T-helper 2 cell (primary cell): ENCODE data around the gene ARHGAP5.
A peak's percentile ranks its signal among the peaks of the same experiment; 100 is the strongest.

Experiments used
- DNase-seq, 5 experiments: peaks; one replicate each; pipeline versions ENCODE4 v3.0.0 to v3.0.0-alpha.2; 2012 to 2022

ARHGAP5 gene

DNA sequence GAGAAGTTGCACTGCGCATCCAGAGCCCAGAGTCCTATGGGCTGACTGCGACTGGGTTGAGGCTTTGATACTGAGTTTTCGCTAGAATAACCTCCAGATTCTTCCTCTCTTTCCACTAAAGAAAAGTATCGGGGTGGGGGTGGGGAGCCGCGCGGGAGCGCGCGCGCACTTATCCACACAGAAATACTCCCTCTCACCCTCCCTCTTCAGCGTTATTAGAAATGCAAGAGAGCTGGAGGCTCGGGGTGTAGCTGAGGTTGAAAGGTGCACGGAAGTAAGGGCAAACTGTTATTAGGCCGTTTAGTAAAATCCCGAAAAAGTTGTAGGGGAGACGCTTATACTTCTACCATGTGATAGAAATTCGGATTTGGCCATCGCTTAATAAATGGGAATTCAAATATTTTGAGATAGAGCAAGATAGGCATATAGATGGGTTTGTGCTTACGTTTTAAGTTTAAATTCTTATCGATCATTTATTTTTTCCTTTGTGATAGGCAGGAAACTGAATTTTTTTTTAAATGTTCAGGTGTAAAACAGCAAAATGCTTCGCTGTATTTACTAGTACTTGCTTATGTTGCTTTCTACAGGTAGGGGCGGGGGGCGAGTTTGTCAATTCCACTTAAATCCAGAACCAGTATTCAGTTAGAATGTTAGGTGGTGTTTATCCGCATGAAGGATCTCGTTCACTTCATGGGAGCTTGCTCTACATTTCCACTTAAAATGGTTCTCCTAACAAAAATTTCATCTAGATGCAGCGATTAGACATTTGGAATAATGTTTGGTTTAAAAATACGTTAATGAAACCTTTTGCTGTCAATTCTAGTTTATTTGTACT, 1.1 kb downstream of the ARHGAP5 start:
- peak in 2 of 5 experiments; percentile 18 to 70 for DNase-seq

DNA sequence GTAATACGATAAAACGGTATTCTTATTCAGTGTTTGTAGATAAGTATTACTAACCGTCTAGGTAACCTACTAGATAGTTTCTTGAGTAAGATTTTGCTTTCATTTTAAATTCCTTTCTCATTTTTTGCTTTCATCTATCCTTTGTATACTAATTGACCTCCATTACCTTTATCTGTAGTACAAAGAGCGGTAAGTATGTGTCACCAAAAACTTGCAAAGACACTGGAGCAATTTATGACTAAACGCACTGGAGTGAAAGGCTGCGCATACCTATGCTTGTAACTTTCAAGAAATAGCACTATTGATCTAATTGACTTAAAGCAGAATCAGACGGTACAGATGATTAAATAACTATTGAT, 1.7 kb downstream of the ARHGAP5 start:
- DNase-seq = peak in 1 of 5 experiments; percentile 71

DNA sequence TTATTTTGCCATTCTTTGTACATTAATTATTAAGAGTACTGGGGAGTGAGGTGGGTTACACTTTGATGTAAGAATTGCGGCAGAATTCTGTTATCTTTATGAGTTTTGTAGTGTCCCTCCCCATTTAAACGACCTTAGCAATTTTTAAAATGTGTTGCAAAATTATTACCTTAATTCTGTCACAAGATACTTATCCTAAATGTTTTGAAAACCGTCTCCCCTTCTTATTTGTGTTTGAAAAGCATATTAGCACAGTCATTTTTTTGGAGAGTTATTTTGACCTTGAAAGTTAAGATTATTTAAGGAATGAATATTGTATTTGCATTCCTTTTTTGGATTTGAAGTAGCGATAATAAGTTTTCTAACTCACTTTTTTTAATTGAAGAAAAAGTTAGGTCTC, 2.2 kb downstream of the ARHGAP5 start:
- no peak for DNase-seq

DNA sequence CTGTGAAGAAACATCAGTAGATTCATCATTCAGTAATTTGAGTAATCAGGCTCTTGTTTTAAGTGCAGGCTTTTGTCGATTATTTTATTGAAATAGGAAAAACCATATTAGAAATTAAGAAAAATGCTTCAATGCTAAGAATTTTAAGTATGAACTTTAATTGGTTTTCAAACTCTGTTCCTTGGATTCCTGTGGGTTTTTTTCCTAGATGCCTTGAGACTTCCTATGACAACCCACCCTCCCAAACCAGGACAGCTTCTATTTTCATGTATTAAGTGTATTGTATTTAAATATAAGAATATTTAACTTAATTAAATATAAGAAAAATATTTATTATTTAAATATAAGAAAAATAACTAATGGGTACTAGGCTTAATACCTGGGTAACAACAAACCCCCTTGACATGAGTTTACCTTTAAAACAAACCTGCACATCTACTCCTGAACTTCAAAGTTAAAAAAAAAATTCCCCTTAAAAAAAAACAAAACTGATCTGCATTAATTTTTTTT, 3.0 kb downstream of the ARHGAP5 start:
- no peak for DNase-seq

GRCh38 chr14:32081901-32082300, 4.8 kb downstream of the ARHGAP5 start:
- DNase-seq = no peak

DNA sequence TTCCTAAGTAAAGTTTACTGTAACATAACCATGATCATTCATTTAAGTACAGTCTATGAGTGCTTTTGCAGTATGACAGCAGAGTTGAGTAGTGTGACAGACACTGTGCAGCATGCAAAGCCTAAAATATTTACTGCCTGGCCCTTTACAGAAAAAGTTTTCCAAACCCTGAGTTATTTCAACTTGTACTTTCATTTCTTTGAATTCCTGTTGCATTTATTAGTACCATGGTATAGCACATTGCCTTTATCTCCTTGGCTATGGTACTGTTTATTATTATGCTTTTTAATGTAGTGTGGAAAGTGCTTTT, 6.2 kb downstream of the ARHGAP5 start:
- no peak for DNase-seq

- no peak for DNase-seq
These were observed 6.7 kb downstream of the ARHGAP5 start for GRCh38 chr14:32083789-32084188.

DNA sequence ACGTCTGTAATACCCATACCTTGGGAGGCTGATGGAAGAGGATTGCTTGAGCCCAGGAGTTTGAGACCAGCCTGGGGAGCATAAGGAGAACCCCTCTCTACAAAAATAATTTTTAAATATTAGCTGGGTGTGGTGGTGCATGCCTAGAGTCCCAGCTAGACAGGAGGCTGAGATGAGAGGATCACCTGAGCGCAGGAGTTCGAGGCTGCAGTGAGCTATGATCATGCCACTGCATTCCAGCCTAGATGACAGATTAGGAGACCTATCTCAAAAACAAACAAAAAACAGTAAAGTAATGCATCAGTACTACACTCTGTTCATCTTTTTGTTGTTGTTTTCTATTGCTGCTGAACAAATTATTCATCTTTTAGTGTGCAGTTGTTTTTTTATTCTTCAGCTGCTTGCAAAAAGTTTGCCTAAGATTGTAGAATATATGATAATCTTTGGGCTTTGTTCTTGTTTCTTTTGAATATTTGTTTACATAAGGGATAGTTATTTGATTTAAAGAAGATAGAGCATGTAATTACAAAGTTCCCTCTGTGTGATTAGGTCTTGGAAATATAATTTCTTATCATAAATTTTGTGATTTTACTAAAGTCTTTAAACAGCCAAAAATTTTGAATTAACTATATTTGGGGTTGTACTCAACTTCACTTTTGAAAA, 8.2 kb downstream of the ARHGAP5 start:
- no peak for DNase-seq

- DNase-seq = no peak
These were observed 8.8 kb downstream of the ARHGAP5 start for GRCh38 chr14:32085845-32086383.

DNA sequence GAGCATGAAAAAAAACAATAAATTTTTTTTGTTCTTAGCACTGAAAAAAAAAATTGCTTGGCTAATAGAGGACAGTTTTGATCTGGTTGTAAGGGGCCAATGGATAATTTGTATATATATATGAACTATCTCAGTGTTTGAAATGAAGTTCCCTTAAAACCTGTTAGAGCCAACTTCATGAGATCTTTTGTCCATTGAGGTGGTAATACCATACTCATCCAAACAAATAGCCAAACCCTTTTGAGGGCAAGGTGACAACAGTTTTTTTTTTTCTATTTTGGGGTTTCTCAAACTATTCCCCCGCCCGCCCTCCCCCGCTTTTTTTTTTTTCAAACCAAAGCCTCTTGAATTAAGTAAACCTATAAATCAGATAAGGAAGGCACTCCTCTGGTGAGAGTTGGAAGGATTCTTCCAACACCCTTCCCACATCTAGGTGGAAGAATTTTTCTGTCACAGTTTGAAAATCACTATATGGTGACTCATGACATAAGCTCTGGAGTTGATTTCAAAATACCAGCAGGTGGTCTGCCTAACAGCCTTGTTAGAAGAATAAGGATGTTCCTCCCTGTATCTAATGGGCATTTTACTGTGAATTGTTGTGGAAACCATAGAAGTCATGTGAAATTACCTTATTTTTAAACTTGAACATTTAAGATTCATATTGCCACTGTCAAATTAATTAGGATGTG, 10.2 kb downstream of the ARHGAP5 start:
- DNase-seq = no peak

DNA sequence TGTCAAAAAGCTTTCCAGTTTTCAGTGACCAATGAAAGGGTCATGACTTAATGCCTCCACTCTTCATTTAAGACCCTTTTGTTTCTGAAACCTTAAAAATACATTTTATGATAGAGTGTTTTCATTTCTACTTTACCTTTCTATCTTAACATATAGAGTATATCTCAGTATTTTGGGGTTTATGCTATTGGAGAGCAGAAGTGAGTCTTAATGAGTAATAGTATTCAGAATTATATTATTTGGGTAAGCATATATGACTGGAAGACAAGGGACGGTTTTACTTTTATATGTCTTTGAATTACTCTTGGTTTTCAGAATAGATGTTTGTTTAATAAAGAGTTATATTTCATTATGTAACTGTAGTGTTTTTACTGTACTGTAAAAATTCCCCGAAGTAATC, 10.8 kb downstream of the ARHGAP5 start:
- DNase-seq = no peak

DNA sequence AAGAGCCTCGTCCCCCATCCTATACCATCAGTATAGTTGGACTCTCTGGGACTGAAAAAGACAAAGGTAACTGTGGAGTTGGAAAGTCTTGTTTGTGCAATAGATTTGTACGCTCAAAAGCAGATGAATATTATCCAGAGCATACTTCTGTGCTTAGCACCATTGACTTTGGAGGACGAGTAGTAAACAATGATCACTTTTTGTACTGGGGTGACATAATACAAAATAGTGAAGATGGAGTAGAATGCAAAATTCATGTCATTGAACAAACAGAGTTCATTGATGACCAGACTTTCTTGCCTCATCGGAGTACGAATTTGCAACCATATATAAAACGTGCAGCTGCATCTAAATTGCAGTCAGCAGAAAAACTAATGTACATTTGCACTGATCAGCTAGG, 13.6 kb downstream of the ARHGAP5 start:
- no peak for DNase-seq

- DNase-seq = no peak
These were observed 22.4 kb downstream of the ARHGAP5 start for GRCh38 chr14:32099473-32099872.

GRCh38 chr14:32100175-32100574, 23.1 kb downstream of the ARHGAP5 start:
- no peak for DNase-seq

DNA sequence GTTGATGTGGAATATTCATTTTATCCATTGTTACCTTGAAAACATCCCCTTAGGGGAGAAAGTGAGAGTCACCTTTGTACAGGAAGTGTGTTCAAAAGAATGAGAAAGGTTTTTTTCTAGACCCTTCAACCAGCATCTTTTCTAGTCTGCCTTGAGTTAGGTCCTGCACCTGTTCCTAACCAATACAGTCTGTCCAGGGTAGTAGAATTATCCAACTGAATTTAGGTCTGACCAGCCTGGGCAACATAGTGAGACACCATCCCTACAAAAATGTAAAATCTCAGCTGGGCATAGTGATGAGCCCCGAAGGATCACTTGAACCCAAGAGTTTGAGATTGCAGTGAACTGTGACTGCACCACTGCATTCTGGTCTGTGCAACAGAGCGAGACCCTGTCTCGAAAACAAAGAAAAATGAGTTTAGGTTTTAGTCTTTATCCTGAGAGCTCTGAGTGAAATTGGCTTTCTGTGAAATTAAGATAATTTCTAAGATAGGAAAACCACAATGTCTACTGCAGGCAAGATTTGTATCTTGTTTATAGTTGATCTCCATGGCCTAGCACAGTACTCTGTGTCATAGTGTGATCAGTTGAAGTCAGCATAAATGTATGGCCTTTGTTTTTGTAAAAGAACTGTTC, 25.2 kb downstream of the ARHGAP5 start:
- peak in 1 of 5 experiments; percentile 92 for DNase-seq

GRCh38 chr14:32102968-32103367, 25.9 kb downstream of the ARHGAP5 start:
- no peak for DNase-seq

DNA sequence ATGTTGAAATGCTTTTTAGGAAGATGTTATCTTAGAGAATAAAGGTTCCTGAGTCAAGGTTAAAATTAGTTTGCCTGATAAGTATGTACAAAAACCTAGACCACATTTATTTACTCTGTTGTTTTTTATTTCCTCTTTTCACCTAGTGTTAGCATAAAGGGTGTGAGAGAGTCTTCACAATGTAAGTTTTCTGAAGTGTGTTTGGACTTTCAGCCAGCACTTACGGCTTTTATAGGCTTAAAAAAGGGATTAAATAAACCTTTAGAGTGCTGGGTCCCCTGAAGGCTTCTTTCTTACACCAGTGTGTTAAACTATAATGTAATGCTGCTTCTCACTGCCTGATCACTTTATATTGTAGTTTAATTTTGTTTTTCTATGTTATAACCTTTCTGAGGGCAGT, 27.2 kb downstream of the ARHGAP5 start:
- no peak for DNase-seq

DNA sequence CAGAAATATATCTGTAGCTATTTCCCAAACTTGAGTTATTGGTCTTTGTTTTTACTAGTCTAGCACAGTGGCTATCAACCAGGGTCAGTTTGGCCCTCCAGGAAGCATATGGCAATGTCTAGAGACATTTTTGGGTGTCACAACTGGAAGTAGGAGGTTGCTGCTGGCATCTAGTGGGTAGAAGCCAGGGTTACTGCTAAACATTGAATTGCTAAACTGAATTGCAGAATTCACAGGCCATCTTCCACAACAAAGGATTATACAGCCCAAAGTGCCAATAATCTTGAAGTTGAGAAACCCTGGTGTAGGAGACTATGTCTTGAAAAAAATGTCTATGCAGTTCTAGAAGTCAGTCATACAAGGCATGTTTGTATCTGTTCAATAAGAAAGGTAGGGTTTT, 27.7 kb downstream of the ARHGAP5 start:
- DNase-seq = peak in 1 of 5 experiments; percentile 3

GRCh38 chr14:32109676-32110547, 32.8 kb downstream of the ARHGAP5 start:
- no peak for DNase-seq

DNA sequence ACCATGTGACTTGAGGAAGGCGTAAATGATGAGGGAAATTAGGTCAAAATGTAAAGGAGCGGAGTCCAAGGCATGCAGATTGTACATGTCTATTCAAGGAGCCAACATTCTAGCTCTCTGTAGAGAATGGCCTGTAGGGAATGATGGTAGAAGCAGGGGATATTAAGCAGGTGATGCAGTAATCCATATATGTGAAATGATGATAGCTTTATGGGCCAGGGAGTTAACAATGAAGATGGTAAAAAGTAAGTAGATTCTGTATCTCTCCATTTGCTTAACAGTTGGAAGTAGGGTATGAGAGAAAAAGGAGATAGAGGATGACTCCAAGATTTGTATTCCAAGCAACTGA, 33.4 kb downstream of the ARHGAP5 start:
- DNase-seq = no peak

GRCh38 chr14:32121536-32121935, 44.4 kb downstream of the ARHGAP5 start:
- no peak for DNase-seq

GRCh38 chr14:32121948-32122347, 44.8 kb downstream of the ARHGAP5 start:
- no peak for DNase-seq
